K562 (cell line): ENCODE data around the gene PLPPR2. TPM values are rescaled to one million over a fixed set of nuclear protein-coding genes. Genes with fewer than 3 reads are reported as not detected.

ENCODE experiments used
- ARID1B ChIP-seq: fragments of 450-650 bp; IDR thresholded peaks from 2 replicates; pipeline ENCODE4 v1.6.1; 2016; ENCODE audit warnings: antibody characterized with exemption, mild to moderate bottlenecking, inconsistent platforms
- PREB ChIP-seq: sonication (generic); formaldehyde crosslinking; IDR thresholded peaks from 2 replicates; pipeline ENCODE4 v1.8.1; 2023; ENCODE audit warnings: mild to moderate bottlenecking, missing genetic modification reagents
- ZBTB40 ChIP-seq, 2 experiments: fragments of 450-650 bp in 1 of 2; sonication (generic) in 1 of 2; formaldehyde crosslinking in 1 of 2; IDR thresholded peaks; 2 replicates each; pipeline versions ENCODE4 v1.7.1 to v1.9.0; 2016 to 2022; ENCODE audit warnings: inconsistent platforms in 1 of 2, mild to moderate bottlenecking in 1 of 2, missing genetic modification reagents in 1 of 2
- ZNF224 ChIP-seq: sonication (generic); formaldehyde crosslinking; IDR thresholded peaks from 2 replicates; pipeline ENCODE4 v1.8.0; 2022; ENCODE audit warnings: mild to moderate bottlenecking, missing genetic modification reagents
- ZNF253 ChIP-seq: fragments of 250-450 bp; sonication (Bioruptor Pico); conservative IDR thresholded peaks from 2 replicates; pipeline ENCODE4 v1.6.1; 2021; ENCODE audit warnings: mild to moderate bottlenecking
- ZNF263 ChIP-seq: sonication (generic); formaldehyde crosslinking; IDR thresholded peaks from 2 replicates; pipeline ENCODE4 v1.8.0; 2022; ENCODE audit warnings: mild to moderate bottlenecking, missing genetic modification reagents, borderline replicate concordance
- polyA plus RNA-seq, 8 experiments: library from polyadenylated mRNA; depleted of rRNA in 4 of 8; stranded (reverse) in 5 of 8; unstranded in 3 of 8; fragments of >200 nt; fragmentation: Nextera tagmentation in 2 of 8; fragmentation: Illumina TruSeq in 1 of 8; extraction: Ambion mirVana in 2 of 8; extraction: Trizol in 1 of 8; gene quantifications; 2 replicates each; pipeline versions ENCODE4 v1.2.1 to v1.2.3, GENCODE V29; 2011 to 2014; ENCODE audit warnings: inconsistent platforms in 1 of 8, missing spikeins in 1 of 8
- total RNA-seq, 7 experiments: library from RNA; depleted of rRNA in 6 of 7; stranded (reverse); fragments of >200 nt in 6 of 7; fragmentation: Illumina TruSeq in 2 of 7; extraction: Trizol in 2 of 7; gene quantifications; 2 replicates each; pipeline versions ENCODE4 v1.2.1 to v1.2.3, GENCODE V29; 2011 to 2021; ENCODE audit warnings: low replicate concordance in 1 of 7
- TF ChIP-seq, protein P1 (sequence below): fragments of 250-450 bp; sonication (Bioruptor Pico); IDR thresholded peaks from 2 replicates; pipeline ENCODE4 v1.5.0; 2022; ENCODE audit warnings: mild to moderate bottlenecking
- TF ChIP-seq, protein P2 (sequence below), 2 experiments: fragments of 250-450 bp in 1 of 2; fragments of 450-650 bp in 1 of 2; sonication (Bioruptor Pico) in 1 of 2; IDR thresholded peaks; 2 replicates each; pipeline versions ENCODE4 v1.6.1 to v1.8.0; 2016 to 2021; ENCODE audit warnings: mild to moderate bottlenecking in 2 of 2, moderate library complexity in 2 of 2, missing compliant biosample characterization in 1 of 2, missing genetic modification characterization in 1 of 2
- TF ChIP-seq, protein P3 (sequence below): fragments of 450-650 bp; formaldehyde crosslinking; conservative IDR thresholded peaks from 2 replicates; pipeline ENCODE4 v1.4.0; 2022; ENCODE audit warnings: mild to moderate bottlenecking, missing genetic modification characterization

Gene PLPPR2
- total and polyA plus RNA-seq, 9 of the 15 experiments (the other 6 are each of a cell fraction or from before 2014, with no cell fraction given): 0.49 to 15.9 (median 3.4) TPM

DNA sequence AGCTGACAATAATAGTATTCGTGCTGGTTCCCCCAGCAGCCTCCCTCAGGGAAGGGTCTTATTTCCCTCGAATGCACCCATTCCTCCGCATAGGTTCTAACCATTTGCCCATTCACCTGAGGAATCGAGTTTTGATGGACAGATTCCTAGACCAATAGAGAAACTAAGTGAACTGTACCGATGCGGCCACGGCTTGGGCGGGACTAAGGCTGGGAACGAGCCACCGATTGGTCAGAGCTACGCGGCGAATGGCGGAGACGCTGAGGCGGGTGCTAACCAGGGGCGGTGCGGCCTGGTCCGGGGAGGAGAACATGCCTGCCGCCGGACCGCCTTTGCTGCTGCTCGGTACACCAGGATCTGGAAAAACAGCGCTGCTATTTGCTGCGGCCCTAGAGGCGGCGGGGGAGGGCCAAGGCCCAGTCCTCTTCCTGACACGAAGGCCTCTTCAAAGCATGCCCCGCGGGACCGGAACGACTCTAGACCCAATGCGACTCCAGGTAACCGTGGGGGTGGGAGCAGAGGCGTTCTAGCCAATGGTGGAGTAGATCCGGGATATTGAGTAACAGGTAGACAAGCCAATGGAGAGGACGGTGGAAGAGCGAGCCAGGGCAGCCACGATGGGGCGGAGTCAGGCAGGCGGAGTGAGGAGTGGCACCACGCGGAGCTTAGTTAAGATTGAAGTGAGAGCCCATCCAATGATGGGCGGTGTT, 19.4 kb downstream of the PLPPR2 start, which contains the start of gene SWSAP1 (continued):
- TF ChIP-seq ARID1B (no peak), PREB (CRISPR knock-in tag) (no peak), ZNF263 (CRISPR knock-in tag) (no peak), ZNF224 (CRISPR knock-in tag) (no peak), ZNF253 (CRISPR knock-in tag) (no peak), ZBTB40 (IDR thresholded peaks at IDR 0.05) (peak; percentile 76), ZBTB40 (CRISPR knock-in tag; IDR thresholded peaks at IDR 0.05) (no peak)
- TF ChIP-seq, protein P1, sequence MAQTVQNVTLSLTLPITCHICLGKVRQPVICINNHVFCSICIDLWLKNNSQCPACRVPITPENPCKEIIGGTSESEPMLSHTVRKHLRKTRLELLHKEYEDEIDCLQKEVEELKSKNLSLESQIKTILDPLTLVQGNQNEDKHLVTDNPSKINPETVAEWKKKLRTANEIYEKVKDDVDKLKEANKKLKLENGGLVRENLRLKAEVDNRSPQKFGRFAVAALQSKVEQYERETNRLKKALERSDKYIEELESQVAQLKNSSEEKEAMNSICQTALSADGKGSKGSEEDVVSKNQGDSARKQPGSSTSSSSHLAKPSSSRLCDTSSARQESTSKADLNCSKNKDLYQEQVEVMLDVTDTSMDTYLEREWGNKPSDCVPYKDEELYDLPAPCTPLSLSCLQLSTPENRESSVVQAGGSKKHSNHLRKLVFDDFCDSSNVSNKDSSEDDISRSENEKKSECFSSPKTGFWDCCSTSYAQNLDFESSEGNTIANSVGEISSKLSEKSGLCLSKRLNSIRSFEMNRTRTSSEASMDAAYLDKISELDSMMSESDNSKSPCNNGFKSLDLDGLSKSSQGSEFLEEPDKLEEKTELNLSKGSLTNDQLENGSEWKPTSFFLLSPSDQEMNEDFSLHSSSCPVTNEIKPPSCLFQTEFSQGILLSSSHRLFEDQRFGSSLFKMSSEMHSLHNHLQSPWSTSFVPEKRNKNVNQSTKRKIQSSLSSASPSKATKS: no peak
- TF ChIP-seq, protein P2, sequence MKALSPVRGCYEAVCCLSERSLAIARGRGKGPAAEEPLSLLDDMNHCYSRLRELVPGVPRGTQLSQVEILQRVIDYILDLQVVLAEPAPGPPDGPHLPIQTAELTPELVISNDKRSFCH (CRISPR knock-in tag; IDR thresholded peaks at IDR 0.05): no peak
- TF ChIP-seq, protein P2 (tag; IDR thresholded peaks at IDR 0.05): no peak; the same call in 1 of the 2 replicates
- TF ChIP-seq, protein P3, sequence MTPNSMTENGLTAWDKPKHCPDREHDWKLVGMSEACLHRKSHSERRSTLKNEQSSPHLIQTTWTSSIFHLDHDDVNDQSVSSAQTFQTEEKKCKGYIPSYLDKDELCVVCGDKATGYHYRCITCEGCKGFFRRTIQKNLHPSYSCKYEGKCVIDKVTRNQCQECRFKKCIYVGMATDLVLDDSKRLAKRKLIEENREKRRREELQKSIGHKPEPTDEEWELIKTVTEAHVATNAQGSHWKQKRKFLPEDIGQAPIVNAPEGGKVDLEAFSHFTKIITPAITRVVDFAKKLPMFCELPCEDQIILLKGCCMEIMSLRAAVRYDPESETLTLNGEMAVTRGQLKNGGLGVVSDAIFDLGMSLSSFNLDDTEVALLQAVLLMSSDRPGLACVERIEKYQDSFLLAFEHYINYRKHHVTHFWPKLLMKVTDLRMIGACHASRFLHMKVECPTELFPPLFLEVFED (CRISPR knock-in tag): peak; percentile 85
